HPDE6-E6E7 (cell line): ENCODE measurements around the gene NT5C3B.
"Not testable (repeated sequence)": the region's sequence is repeated elsewhere in the genome, so short reads cannot be mapped to it uniquely, and the experiment has no call there.

Source experiments
- DNase-seq: peaks from one replicate; pipeline ENCODE4 v3.0.0; 2011; ENCODE audit warnings: missing footprints; ENCODE audit errors: extremely low spot score

The NT5C3B gene

GRCh38 chr17:41835800-41836549 lies at the start of gene NT5C3B:
TSS of gene NT5C3B (minus strand) at chr17:41836232. CDS start at chr17:41836193, 39 bp downstream.
- DNase-seq, result peak; percentile 72

GRCh38 chr17:41885733-41886132 lies 49.7 kb upstream of the NT5C3B start:
- no peak for DNase-seq

GRCh38 chr17:41882756-41883155 lies 46.7 kb upstream of the NT5C3B start:
- no peak for DNase-seq

GRCh38 chr17:41880130-41880529 lies 44.1 kb upstream of the NT5C3B start:
- DNase-seq, result no peak

- not testable (repeated sequence) for DNase-seq
Observed at GRCh38 chr17:41874293-41874670, 38.2 kb upstream of the NT5C3B start.

GRCh38 chr17:41873559-41874292 lies 37.7 kb upstream of the NT5C3B start:
- DNase-seq, result no peak

GRCh38 chr17:41871789-41872188 lies 35.8 kb upstream of the NT5C3B start:
- DNase-seq, result no peak

GRCh38 chr17:41870627-41871026 lies 34.6 kb upstream of the NT5C3B start:
- DNase-seq, result no peak

- DNase-seq, result no peak
Observed at GRCh38 chr17:41870097-41870496, 34.1 kb upstream of the NT5C3B start.

- no peak for DNase-seq
Observed at GRCh38 chr17:41869426-41869825, 33.4 kb upstream of the NT5C3B start.

- DNase-seq, result no peak
Observed at GRCh38 chr17:41868568-41868967, 32.5 kb upstream of the NT5C3B start.

- DNase-seq, result no peak
Observed at GRCh38 chr17:41865596-41865893, 29.5 kb upstream of the NT5C3B start.

- peak; percentile 93 for DNase-seq
Observed at GRCh38 chr17:41864836-41865595, 29.0 kb upstream of the NT5C3B start, which contains the start of gene KLHL11. TSS of gene KLHL11 (minus strand) at chr17:41865423. CDS start at chr17:41865370, 53 bp downstream.

GRCh38 chr17:41864498-41864835 lies 28.4 kb upstream of the NT5C3B start:
- DNase-seq, result no peak

GRCh38 chr17:41863074-41863848 lies 27.2 kb upstream of the NT5C3B start:
- DNase-seq, result no peak

GRCh38 chr17:41860254-41860931 lies 24.4 kb upstream of the NT5C3B start:
- no peak for DNase-seq

- DNase-seq, result not testable (repeated sequence)
Observed at GRCh38 chr17:41851382-41851781, 15.3 kb upstream of the NT5C3B start.

GRCh38 chr17:41849251-41849990 lies 13.4 kb upstream of the NT5C3B start:
- DNase-seq, result no peak

GRCh38 chr17:41848788-41849187 lies 12.8 kb upstream of the NT5C3B start:
- no peak for DNase-seq

GRCh38 chr17:41844971-41845370 lies 8.9 kb upstream of the NT5C3B start:
- DNase-seq, result no peak

GRCh38 chr17:41840781-41841180 lies 4.7 kb upstream of the NT5C3B start:
- DNase-seq, result not testable (repeated sequence)
